COLO668 (cell line): ENCODE measurements around the gene TEAD1.
A peak's percentile ranks its signal among the peaks of the same experiment; 100 is the strongest.

Experiments used
- DNase-seq: peaks from one replicate; lab custom pipeline; 2025; ENCODE audit not compliant: unreplicated experiment; lab: John Stamatoyannopoulos, UW

The TEAD1 gene

DNA sequence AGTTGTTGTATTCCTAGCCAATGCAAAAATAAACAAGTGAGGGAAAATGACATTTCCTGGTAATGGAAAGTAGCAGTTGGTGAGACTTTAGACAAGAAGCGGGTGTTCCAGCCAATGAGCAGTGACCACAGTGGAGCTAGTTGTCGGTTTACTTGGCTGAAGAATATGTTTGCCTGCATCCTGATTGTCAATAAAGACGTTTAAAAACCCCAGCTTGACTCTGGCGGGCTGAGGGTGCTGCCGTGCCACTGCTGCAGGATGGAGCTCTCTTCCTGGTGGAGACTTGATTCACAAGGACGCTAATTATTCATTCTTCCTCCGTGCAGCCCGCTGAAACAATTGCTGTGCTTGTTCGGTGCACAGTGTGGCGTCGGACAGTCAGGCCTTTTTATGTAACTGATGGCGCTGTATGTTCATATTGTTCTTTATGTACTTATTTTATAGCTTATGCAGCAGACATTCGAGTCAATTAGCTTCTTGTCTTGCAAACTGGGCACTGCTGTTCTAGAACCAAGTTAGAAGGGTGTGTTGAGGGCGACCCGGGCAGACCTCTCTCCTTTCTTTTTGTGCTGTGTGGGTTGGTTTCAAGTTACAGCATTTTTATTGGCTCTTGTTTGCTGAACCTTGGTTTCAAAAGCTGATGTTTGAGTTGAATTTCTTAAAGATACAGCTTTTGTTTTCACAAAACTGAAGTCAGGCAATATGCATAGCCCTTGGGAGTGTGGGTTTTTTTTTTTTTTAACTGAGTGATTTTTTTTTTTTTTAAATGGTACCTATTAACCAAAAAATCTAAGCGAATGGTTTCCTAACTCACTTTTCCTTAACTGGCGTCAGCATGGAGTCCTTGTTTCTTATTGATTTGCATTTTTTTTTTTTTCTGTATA lies 153.9 kb downstream of the TEAD1 start:
- DNase-seq, result peak; percentile 59

DNA sequence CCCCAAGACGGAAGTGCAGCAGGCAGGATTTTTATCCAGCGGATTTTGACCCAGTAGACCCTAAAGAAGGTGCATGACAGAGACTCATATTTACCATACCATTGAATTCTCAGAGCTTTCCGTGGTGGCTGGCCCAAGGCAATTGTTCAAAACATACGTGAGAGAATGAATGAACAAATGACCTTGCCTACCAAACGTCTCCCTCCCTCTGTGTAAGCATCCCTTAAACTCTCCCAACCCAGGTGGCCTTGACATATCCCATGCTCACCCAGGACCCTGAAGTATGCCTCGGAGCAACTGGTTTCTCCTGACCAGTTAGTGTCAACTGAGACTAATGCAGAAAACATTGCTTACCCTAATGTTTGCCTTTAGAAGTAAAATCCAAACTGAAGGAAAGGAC lies 154.9 kb downstream of the TEAD1 start:
- no peak for DNase-seq

DNA sequence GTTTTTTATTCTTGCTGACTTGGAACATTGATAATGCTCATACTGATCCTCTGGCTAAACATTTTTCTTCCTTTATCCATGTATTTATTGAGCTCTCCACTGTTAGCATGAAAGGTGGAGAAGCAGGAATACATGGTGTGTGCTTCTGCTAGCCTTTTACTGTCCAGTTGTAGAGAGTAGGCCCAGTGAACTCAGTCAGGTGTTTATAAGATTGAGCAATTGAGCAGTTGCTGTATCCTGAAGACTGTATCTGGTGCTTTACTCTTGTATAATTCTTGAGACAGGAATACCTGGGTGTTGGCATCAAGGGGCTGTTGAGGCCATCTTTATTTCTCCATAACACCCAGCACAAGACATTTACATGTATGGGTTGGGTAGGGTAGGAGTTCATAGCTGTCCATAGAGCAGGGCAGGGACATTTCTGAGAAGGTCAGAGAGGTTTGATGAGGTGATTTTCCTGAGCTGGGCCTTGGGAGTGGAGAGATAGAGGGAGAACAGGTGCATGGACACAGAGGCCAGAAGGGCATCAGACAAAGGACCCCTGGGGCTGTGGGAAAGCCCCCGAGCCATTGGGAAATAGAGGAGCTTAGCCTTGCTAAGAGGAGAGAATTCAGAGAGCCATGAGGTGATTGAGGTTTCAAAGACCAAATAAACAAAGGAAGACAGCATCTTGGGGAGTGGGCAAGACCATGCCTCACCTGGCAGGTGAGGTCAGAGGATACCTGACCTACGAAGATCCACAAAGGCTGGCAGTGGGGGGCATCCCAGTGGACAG lies 155.5 kb downstream of the TEAD1 start:
- no peak for DNase-seq

DNA sequence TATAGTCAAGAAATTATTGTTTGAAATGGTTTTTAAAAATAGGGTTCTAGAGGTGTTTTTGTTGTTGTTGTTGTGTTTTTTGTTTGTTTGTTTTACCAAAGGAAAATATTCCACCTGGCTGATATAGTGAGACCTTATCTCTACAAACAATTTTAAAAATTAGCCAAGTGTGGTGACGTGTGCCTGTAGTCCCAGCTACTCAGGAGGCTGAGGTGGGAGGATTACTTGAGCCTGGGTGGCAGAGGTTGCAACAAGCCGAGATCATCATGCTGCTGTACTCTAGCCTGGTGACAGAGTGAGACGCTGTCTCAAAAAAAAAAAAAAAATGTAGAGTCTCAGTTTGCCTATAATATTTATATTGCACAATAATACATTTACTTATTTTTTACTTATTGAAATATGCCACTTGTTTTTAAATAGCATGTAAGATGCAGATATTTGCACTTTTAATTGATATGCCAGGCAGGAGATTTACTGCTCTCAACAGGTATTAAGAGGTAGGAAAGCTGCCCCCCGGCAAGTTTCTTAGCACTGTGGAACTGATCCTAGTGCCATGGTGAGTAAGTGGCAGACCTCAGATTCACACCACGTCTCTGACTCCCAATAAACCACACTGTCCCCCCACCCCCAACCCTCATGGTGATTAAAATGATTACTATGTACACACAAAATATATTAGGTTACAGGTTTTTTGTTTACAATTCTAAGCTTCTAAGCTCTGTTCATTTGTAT lies 157.4 kb downstream of the TEAD1 start:
- peak; percentile 57 for DNase-seq

DNA sequence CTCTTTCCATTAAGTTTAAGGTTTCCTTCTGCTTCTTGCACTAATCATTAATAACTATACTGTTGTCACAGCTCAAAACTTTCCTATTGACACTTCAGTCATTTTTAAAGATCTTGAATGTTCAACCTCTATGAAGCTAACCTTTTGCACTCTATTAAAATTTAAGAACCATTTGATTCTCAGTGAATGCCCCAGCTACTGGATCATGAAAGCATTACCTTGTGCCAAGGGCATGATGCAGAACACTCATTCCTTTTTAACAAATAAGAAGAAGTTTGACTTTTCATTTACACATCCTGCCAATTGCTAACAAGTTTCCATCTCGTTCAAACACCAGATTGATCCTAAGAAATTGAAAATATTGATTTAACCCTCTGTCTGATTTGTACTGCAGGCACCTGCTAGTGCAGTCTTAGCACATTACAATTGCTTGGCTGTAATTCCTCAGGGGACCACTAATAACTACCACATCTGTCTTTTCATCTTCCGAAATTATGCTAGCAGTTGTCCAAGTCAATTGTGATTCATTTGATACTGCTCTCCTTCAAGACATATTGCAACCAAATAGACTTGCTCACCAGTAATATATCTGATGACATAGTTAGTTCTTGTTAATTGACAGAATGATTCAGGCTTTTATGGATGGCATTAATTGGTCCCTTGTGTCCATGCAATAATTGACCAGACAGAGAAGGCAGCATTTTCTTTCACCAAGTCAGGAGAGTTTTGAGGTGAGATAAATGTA lies 158.4 kb downstream of the TEAD1 start:
- DNase-seq, result no peak

DNA sequence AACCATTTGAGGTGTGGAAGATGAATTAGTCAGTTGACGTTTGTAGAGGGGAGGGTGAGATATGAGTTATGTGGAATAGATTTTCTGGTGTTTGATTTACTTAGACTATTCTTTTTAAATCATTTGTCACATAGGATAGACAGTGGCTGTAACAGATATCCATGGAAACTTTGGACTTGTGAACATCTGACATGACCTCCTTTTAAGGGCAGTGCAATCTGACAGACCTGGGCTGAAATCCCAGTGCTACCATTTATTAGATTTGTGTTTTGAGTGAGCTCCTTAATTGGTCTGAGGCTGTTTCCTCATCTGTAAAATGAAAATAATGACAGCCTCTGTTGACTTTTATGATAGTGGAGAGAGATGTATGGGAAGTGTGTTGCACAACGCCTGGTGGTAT lies 159.9 kb downstream of the TEAD1 start:
- no peak for DNase-seq

DNA sequence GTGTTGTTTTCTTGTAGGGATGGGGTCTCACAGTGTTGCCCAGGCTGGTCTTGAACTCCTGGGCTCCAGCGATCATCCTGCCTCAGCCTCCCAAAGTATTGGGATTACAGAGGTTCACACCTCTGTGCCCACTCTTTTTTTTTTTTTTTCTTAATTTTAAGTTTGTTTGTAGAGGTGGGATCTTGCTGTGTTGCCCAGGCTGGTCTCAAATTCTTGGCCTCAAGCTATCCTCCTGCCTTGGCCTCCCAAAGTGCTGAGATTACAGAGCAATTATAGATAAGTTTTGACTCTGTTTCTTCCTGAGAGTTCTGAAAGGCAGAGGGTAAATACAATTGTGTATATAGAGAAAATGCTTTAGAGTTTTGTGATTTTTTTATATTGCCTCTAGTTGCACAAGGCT lies 160.4 kb downstream of the TEAD1 start:
- no peak for DNase-seq

DNA sequence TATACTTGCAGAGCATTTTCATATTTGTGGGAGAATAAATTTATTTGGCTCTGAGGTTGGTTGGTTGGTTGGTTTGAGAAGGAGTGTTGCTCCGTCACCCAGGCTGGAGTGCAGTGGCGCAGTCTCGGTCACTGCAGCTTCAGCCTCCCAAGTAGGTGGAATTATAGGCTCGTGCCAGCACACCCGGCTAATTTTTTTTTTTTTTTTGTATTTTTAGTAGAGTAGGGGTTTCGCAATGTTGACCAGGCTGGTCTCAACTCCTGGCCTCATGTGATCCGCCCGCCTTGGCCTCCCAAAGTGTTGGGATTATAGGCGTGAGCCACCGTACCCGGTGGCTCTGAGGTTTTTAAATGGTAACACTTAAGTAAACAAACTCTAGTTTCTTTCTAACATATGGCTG lies 161.1 kb downstream of the TEAD1 start:
- DNase-seq, result no peak

DNA sequence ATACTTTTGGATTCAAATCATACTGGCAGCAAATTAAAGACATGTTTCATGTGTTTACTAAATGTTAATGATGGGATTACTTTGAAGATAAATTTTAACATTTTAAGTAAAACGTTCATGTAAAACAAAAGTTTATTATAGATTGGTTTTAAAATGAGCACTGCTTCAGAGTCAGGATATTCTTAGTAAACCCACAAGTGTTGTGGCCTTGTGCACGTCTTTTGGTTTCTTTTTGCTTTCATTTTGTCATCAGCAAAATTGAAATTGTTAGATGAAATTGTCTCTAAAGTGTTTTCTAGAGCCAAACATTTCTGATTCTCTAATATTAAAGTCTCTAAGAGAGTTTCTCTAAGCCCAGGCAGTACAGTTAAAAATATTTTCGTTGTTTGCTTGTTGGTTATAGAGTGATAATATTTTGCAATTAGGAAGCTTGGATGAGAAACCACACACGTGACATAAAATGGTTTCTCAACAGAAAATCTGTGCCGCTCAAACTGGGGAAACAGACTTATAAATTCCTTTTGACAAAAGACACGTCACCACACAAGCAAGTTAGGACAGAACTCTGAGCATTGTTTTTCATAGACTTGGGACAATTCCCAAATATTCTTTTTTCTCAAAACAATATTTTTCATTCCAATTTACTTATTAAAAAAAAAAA lies 164.4 kb downstream of the TEAD1 start:
- DNase-seq, result no peak

DNA sequence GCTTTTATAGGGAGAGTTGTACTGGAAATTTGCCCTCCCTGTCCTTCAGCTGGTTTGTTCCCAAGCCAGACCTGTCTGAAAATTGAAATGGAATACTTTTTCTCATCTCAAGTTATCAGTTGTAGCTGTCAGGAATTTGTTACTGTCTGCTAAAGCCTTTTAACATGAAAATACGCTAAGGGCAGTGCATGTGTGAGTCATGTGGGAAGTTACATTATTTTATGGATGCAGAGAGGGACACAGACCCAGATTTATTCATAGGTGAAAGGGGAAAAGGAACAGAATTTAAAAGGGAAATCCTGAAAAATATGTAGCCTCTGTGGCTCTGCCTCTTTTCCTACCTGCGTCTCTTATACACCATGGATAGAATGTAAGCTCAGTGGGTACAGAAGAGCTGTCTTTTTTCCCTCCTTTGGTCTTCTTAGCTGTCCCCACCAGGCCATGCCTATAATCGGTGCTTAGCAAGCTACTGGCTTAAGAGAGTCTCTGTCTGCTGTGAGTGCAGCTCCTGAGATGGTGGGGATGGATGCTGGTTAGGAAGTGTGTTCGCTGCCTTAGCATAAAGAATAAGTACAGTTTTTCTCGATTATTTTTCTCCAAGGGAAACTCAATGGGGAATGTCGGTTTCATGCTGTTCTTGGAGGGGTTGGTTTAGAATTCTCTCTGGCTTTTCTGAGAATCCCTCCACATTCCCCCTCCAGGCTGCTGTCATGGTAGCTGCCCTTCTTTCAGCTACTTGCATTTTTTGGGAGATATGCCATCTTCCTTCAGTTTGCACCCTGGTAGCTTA lies 166.8 kb downstream of the TEAD1 start:
- DNase-seq, result no peak

DNA sequence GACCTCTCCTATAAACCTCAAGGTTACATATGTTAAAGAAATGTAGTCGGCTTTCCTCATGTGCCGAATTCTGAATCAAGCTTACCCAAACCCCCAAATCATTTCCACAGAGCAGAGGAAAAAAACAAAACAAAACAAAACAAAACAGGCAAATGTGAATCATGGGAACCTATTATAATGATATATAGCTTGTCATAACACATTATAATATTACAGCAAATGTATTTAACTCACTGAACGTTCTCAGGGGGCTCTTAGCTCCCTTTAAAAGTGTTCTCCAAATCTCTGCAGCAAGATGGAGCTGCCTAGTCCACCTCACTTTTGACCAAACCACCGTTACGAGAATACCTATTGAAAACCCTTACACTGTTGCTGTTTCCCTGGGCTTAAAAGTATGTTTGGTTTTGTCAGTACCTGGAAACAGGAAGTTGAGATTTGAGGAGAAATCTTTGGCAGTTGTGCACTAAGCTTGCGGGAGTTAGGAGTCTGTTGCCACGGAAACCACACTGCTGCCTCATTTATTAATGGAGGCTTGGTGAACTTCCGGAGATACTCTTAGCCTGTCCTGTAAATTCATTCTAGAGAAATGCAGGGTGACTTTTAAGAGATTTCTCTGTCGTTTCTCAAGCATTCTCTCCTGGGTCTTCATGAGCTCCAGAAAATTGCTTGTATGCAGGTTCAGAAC lies 167.9 kb downstream of the TEAD1 start:
- peak; percentile 23 for DNase-seq

DNA sequence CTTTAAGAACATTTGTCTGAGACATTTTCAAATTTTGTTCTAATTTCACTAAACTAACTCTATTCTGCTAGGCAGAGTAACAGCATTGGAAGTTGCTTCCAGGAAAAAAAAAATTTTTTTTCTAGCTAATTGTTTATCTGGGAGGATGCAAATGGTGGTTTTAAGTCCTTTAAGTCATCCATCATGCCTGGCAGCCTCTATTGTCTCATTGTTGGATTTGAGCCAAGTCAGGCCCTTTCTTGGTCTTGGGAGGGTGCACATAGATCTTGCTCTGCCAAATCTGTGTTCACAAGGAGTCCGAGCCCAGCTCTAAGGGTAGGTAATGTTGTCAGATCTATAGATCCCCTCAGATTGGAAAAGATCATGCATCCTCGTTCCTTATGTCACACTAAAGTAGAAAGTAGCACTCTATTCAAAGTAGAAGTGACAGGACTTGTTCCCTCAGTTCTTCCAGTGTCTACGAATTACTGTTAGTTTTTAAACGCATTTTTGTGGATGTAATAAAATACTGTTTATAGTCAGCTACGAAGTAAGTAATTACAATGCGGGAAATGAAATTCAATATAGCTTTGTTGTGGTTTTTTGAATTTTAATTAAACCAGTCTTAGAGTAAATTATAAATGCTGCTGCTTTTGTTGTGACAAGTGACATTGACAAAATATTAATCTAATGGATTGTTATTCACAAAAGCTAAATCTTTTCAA lies 168.9 kb downstream of the TEAD1 start:
- DNase-seq, result peak; percentile 64

DNA sequence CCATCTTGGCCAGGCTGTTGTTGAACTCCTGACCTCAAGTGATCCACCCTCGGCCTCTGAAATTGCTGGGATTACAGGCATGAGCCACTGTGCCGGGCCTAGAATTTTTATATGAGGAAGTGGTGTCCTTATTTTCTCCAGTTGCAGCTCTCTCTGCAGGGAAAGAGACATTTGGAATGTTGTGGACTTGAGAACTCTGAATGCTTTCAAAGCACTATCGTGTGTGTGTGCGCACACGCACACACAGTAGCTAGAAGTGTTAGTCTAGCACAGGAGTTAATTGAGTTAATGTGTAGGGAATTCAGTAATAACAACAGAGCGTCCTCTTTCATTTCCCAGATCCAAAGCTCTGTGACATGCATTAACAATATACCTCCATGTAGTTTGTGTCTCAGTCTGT lies 170.9 kb downstream of the TEAD1 start:
- DNase-seq, result peak; percentile 45

DNA sequence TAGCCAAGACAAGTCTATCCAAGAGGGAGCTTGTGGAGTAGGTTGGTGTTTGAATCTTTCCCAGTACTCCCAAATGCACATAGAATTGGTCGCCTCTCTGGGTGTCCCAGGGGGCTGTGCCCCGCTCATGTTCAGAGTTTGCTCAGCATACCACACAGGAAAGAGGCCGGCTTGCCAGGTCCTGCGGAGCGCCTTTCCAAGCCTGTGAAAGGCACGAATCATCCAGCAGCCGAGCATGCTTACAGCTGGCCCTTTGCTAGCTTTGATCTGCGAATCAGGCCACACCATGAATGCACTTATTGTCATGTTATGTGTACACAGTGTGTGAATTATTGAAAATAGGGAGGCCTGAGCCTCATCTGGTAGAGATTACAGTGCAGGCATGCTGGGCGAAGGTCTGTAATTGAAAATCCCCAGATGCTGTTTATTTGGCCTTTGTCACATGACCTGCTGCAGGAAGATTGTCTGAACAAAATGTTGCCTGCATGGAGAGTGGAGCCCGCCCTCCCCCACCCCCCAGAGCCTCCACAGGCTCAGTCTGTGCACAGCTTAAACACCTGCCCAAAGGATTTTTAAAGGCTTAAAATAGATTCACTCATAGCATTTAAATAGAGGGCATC lies 171.6 kb downstream of the TEAD1 start:
- peak; percentile 96 for DNase-seq

DNA sequence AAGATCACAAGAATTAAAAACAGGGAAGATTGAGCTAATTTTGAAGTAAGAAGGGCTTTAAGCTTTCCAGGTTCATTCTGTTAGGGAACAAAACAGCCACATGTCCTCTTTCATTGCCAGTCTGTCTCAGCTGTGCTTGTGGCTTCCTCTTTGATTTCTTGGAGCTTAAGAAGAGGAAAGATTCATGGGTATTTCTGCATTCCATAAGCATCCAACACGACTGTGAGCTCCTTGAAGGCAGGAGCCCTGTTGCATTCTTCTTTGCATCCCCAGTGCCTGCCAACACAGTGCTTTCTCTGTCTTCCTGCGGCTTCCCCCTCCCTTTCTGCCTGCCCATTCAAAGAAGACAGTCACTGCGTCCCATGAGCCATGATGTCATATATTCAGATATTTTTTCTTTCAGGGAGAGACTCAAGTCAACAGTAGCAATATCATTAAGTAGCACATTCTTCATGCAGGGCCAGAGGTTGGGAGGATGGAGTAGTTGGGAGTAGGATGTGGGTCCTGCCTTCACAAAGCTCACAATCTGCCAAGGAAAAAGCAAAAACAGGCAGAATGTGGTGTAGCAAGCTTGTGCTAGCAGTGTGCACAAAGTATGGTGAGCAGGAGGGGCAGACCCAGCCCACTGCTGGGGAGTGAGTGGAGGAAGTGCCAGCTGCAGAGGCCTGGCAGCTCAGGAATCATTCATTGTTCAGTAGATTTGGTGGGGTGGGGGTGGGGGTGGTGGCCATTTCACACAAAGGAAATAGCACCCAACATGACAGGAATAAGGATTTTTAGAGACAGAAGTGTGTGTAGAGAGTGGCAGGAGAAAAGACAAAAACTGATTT lies 172.8 kb downstream of the TEAD1 start:
- DNase-seq, result peak; percentile 37

DNA sequence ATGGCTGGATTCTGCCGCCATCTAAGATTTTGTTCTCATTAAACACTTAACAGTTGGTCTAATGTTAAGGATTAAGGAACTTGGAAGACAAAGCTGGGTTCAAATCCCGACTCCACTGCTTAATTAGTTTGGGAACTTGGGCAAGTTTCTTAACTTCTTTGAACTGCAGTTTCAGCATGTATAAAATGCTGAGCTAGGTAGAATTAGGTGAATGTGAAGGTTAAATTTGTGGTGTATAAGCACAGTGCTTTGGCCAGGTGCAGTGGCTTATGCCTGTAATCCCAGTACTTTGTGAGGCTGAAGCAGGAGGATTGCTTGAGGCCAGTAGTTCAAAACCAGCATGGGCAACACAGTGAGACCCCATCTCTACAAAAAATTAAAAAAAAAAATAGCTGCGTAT lies 174.2 kb downstream of the TEAD1 start:
- DNase-seq, result no peak

DNA sequence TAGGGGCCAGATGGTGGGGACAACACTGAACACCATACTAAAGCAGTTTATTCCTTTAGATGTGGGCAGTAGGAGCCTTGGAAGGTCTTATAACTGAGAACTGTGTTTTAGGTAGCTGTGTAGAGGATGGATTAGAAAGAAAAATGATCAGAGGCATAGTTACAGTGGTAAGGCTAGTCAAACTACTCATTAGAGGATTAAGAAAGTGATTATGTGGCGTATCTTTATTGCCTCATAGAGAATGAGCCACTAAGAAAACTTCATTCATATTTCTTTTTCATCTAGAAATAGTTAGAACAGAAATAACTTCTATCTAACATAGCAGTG lies 179.1 kb downstream of the TEAD1 start:
- DNase-seq, result no peak
